ENCODE measurements around the gene CWF19L2. TPM values are rescaled to one million over a fixed set of nuclear protein-coding genes. Genes with fewer than 3 reads are reported as not detected.
"Not testable (repeated sequence)": the region's sequence is repeated elsewhere in the genome, so short reads cannot be mapped to it uniquely, and the experiment has no call there.

CWF19L2 gene
- total RNA-seq (2012; rRNA removed) = 6.3 and 8.1 TPM in 2 replicates

- H3K4me2 ChIP-seq (ENCODE audit: low read length) = peak within 1 kb of the TSS; percentile 85
- H3K36me3 ChIP-seq (ENCODE audit: insufficient read depth, low read length) = peaks cover 8% of the 10 kb centered on the region
Observed at GRCh38 chr11:107457558-107458271, at the start of gene CWF19L2. Gene CWF19L2, minus strand, starts transcription at chr11:107457825. Its CDS starts 9 bp downstream, at chr11:107457816.

GRCh38 chr11:107505647-107506225 lies 48.1 kb upstream of the CWF19L2 start:
- no peaks in the 10 kb centered on the region for H3K27me3 ChIP-seq (ENCODE audit: control insufficient read depth, insufficient read depth, low read length)
- H3K4me1 ChIP-seq (ENCODE audit: control insufficient read depth, insufficient read depth, low read length) = no peaks in the 10 kb centered on the region
- H3K4me3 ChIP-seq (ENCODE audit: low read length) = no peak overlapping the region
- H3K36me3 ChIP-seq (ENCODE audit: insufficient read depth, low read length) = peaks cover 35% of the 10 kb centered on the region
- no peaks in the 10 kb centered on the region for H3K9me3 ChIP-seq (replicated peaks; ENCODE audit: low read length)
- H3K4me2 ChIP-seq (ENCODE audit: low read length) = no peak overlapping the region
- H3K9ac ChIP-seq (ENCODE audit: low read depth, low read length) = no peak overlapping the region

More at GRCh38 chr11:107457558-107458271, at the start of gene CWF19L2:
- Histone ChIP-seq H3K9ac (ENCODE audit: low read depth, low read length) (peak within 1 kb of the TSS; percentile 88), H3K9me3 (replicated peaks; ENCODE audit: low read length) (no peaks in the 10 kb centered on the region), H3K27me3 (ENCODE audit: control insufficient read depth, insufficient read depth, low read length) (no peaks in the 10 kb centered on the region), H3K4me3 (ENCODE audit: low read length) (peak within 1 kb of the TSS; percentile 85), H3K4me1 (ENCODE audit: control insufficient read depth, insufficient read depth, low read length) (peaks cover 16% of the 10 kb centered on the region)

- Histone ChIP-seq H3K4me1 (ENCODE audit: control insufficient read depth, insufficient read depth, low read length) (no peaks in the 10 kb centered on the region), H3K4me2 (ENCODE audit: low read length) (no peak overlapping the region), H3K4me3 (ENCODE audit: low read length) (no peak overlapping the region), H3K27me3 (ENCODE audit: control insufficient read depth, insufficient read depth, low read length) (no peaks in the 10 kb centered on the region), H3K9ac (ENCODE audit: low read depth, low read length) (no peak overlapping the region), H3K36me3 (ENCODE audit: insufficient read depth, low read length) (peaks cover 34% of the 10 kb centered on the region), H3K9me3 (replicated peaks; ENCODE audit: low read length) (no peaks in the 10 kb centered on the region)
Observed at GRCh38 chr11:107504981-107505380, 47.4 kb upstream of the CWF19L2 start.

DNA sequence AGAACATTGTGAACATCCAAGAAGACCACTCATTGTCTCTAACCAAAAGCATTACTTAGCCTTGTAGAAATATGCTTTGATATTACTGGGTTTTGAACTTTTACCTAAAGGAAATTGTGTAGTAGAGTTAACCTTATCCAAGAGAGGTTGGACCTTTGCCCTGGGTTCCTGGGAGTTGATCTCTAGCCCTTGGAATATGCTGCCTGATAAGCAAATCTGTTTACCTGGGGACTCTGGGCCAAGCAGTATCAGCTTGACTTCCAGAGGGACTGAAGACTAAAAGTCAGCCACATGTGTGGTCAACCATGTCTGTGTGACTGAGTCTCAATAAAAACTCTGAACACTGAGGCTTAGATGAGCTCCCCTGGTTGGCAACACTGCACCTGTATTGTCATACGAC lies 44.1 kb upstream of the CWF19L2 start:
- H3K27me3 ChIP-seq (ENCODE audit: control insufficient read depth, insufficient read depth, low read length) = no peaks in the 10 kb centered on the region
- H3K36me3 ChIP-seq (ENCODE audit: insufficient read depth, low read length) = peaks cover 23% of the 10 kb centered on the region
- no peak overlapping the region for H3K9ac ChIP-seq (ENCODE audit: low read depth, low read length)
- H3K4me2 ChIP-seq (ENCODE audit: low read length) = no peak overlapping the region
- H3K4me1 ChIP-seq (ENCODE audit: control insufficient read depth, insufficient read depth, low read length) = no peaks in the 10 kb centered on the region
- no peaks in the 10 kb centered on the region for H3K9me3 ChIP-seq (replicated peaks; ENCODE audit: low read length)
- no peak overlapping the region for H3K4me3 ChIP-seq (ENCODE audit: low read length)

DNA sequence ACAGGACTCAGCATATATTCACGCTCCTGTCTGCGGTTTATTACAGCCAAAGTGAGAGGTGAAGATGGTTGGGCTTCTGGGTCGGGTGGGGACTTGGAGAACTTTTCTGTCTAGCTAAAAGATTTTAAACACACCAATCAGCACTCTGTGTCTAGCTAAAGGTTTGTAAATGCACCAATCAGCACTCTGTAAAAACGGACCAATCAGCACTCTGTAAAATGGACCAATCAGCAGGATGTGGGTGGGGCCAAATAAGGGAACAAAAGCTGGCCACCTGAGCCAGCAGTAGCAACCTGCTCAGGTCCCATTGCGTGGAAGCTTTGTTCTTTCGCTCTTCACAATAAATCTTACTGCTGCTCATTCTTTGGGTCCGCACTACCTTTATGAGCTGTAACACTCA lies 39.7 kb upstream of the CWF19L2 start:
- not testable (repeated sequence) for H3K9me3 ChIP-seq (replicated peaks; ENCODE audit: low read length); H3K4me3 ChIP-seq (ENCODE audit: low read length); H3K4me2 ChIP-seq (ENCODE audit: low read length); H3K27me3 ChIP-seq (ENCODE audit: control insufficient read depth, insufficient read depth, low read length); H3K4me1 ChIP-seq (ENCODE audit: control insufficient read depth, insufficient read depth, low read length); H3K9ac ChIP-seq (ENCODE audit: low read depth, low read length)
- peaks cover 10% of the 10 kb centered on the region for H3K36me3 ChIP-seq (ENCODE audit: insufficient read depth, low read length)

DNA sequence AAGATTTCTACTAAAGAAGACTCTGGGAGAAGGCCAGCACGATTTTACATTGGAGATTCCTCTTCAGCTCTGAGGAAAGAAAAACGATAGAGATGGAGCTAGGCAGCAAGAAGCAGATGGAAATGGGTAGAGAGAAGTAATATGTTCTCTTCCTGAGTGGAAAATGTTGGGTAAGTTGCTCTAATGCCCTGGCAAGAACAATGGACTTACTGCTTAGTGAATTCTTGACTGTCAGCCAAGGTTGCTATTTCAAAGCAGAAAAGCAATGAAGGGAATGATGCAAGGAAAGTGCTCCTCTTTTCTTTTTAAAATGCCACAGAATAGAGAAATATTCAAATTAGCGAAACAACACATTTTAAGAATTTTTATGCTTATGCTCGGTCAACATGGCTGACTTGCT lies 38.4 kb upstream of the CWF19L2 start:
- H3K4me2 ChIP-seq (ENCODE audit: low read length) = no peak overlapping the region
- H3K9ac ChIP-seq (ENCODE audit: low read depth, low read length) = no peak overlapping the region
- H3K4me1 ChIP-seq (ENCODE audit: control insufficient read depth, insufficient read depth, low read length) = peaks cover 6% of the 10 kb centered on the region
- H3K27me3 ChIP-seq (ENCODE audit: control insufficient read depth, insufficient read depth, low read length) = no peaks in the 10 kb centered on the region
- H3K36me3 ChIP-seq (ENCODE audit: insufficient read depth, low read length) = peaks cover under 1% of the 10 kb centered on the region
- no peak overlapping the region for H3K4me3 ChIP-seq (ENCODE audit: low read length)
- H3K9me3 ChIP-seq (replicated peaks; ENCODE audit: low read length) = no peaks in the 10 kb centered on the region

GRCh38 chr11:107494055-107494454 lies 36.4 kb upstream of the CWF19L2 start:
- Histone ChIP-seq H3K9ac (ENCODE audit: low read depth, low read length) (no peak overlapping the region), H3K4me2 (ENCODE audit: low read length) (no peak overlapping the region), H3K9me3 (replicated peaks; ENCODE audit: low read length) (no peaks in the 10 kb centered on the region), H3K4me1 (ENCODE audit: control insufficient read depth, insufficient read depth, low read length) (peaks cover 6% of the 10 kb centered on the region), H3K36me3 (ENCODE audit: insufficient read depth, low read length) (no peaks in the 10 kb centered on the region), H3K4me3 (ENCODE audit: low read length) (no peak overlapping the region), H3K27me3 (ENCODE audit: control insufficient read depth, insufficient read depth, low read length) (no peaks in the 10 kb centered on the region)

DNA sequence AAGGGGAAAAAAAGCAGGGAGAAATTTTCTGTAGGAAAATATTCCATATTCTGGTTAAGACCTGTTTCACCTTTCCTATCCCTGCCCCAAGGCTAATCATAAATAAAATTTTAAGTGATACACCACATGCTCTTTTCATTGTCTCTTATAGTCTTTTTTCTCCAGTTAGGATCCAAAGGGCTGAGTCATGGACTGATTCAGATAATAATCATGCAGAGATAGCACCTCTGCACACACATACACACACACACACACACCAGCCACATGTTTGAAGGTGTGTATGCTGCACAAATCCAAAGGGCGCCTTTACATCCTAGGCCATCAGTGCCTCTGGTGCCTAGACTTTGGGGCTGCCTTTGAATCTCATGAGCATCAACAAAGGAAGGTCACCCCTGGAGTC lies 35.5 kb upstream of the CWF19L2 start:
- Histone ChIP-seq H3K4me3 (ENCODE audit: low read length) (no peak overlapping the region), H3K9me3 (replicated peaks; ENCODE audit: low read length) (no peaks in the 10 kb centered on the region), H3K36me3 (ENCODE audit: insufficient read depth, low read length) (no peaks in the 10 kb centered on the region), H3K27me3 (ENCODE audit: control insufficient read depth, insufficient read depth, low read length) (no peaks in the 10 kb centered on the region), H3K9ac (ENCODE audit: low read depth, low read length) (no peak overlapping the region), H3K4me1 (ENCODE audit: control insufficient read depth, insufficient read depth, low read length) (peaks cover 6% of the 10 kb centered on the region), H3K4me2 (ENCODE audit: low read length) (no peak overlapping the region)

DNA sequence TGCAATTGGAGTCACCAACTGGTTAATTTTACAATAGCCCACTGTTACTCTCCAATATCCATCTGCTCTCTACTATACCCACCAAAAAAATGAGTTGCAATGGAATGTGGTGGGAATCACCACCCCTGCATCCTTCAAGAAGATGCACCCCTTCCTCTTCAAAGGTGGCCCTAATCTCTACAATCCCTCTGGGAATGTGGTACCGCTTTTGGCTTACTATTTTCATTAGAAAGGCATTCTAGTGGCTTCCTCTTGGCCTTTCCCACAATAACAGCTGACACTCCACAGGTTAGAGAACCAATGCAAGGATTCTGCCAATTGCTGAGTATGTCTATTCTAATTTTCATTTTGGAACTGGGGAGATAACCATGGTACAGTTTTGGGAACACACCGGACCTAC lies 33.2 kb upstream of the CWF19L2 start:
- no peak overlapping the region for H3K9ac ChIP-seq (ENCODE audit: low read depth, low read length)
- H3K36me3 ChIP-seq (ENCODE audit: insufficient read depth, low read length) = no peaks in the 10 kb centered on the region
- H3K4me2 ChIP-seq (ENCODE audit: low read length) = no peak overlapping the region
- H3K9me3 ChIP-seq (replicated peaks; ENCODE audit: low read length) = no peaks in the 10 kb centered on the region
- no peaks in the 10 kb centered on the region for H3K27me3 ChIP-seq (ENCODE audit: control insufficient read depth, insufficient read depth, low read length)
- peaks cover 6% of the 10 kb centered on the region for H3K4me1 ChIP-seq (ENCODE audit: control insufficient read depth, insufficient read depth, low read length)
- H3K4me3 ChIP-seq (ENCODE audit: low read length) = no peak overlapping the region

GRCh38 chr11:107482234-107482633 lies 24.6 kb upstream of the CWF19L2 start:
- no peaks in the 10 kb centered on the region for H3K4me1 ChIP-seq (ENCODE audit: control insufficient read depth, insufficient read depth, low read length)
- no peak overlapping the region for H3K9ac ChIP-seq (ENCODE audit: low read depth, low read length)
- no peak overlapping the region for H3K4me2 ChIP-seq (ENCODE audit: low read length)
- peaks cover 19% of the 10 kb centered on the region for H3K27me3 ChIP-seq (ENCODE audit: control insufficient read depth, insufficient read depth, low read length)
- H3K4me3 ChIP-seq (ENCODE audit: low read length) = no peak overlapping the region
- no peaks in the 10 kb centered on the region for H3K9me3 ChIP-seq (replicated peaks; ENCODE audit: low read length)
- no peaks in the 10 kb centered on the region for H3K36me3 ChIP-seq (ENCODE audit: insufficient read depth, low read length)

GRCh38 chr11:107478922-107479321 lies 21.3 kb upstream of the CWF19L2 start:
- no peaks in the 10 kb centered on the region for H3K36me3 ChIP-seq (ENCODE audit: insufficient read depth, low read length)
- no peak overlapping the region for H3K4me2 ChIP-seq (ENCODE audit: low read length)
- H3K4me1 ChIP-seq (ENCODE audit: control insufficient read depth, insufficient read depth, low read length) = no peaks in the 10 kb centered on the region
- H3K9me3 ChIP-seq (replicated peaks; ENCODE audit: low read length) = no peaks in the 10 kb centered on the region
- H3K9ac ChIP-seq (ENCODE audit: low read depth, low read length) = no peak overlapping the region
- no peak overlapping the region for H3K4me3 ChIP-seq (ENCODE audit: low read length)
- peaks cover 30% of the 10 kb centered on the region for H3K27me3 ChIP-seq (ENCODE audit: control insufficient read depth, insufficient read depth, low read length)

GRCh38 chr11:107477820-107478219 lies 20.2 kb upstream of the CWF19L2 start:
- peaks cover 33% of the 10 kb centered on the region for H3K27me3 ChIP-seq (ENCODE audit: control insufficient read depth, insufficient read depth, low read length)
- no peak overlapping the region for H3K9ac ChIP-seq (ENCODE audit: low read depth, low read length)
- H3K4me1 ChIP-seq (ENCODE audit: control insufficient read depth, insufficient read depth, low read length) = no peaks in the 10 kb centered on the region
- H3K36me3 ChIP-seq (ENCODE audit: insufficient read depth, low read length) = no peaks in the 10 kb centered on the region
- no peak overlapping the region for H3K4me3 ChIP-seq (ENCODE audit: low read length)
- H3K4me2 ChIP-seq (ENCODE audit: low read length) = no peak overlapping the region
- H3K9me3 ChIP-seq (replicated peaks; ENCODE audit: low read length) = no peaks in the 10 kb centered on the region

Measured in skeletal muscle satellite cell (primary cell).